Body of pancreas (tissue), 4 donors: ENCODE data around the gene SELENBP1. TPM values are rescaled to one million over a fixed set of nuclear protein-coding genes. Genes with fewer than 3 reads are reported as not detected.
"Not testable (repeated sequence)": the region's sequence is repeated elsewhere in the genome, so short reads cannot be mapped to it uniquely, and the experiment has no call there.

ENCODE experiments used
- ATAC-seq: fragments of 150-250 bp; one replicate; pipeline ENCODE4 v1.9.1; 2016
- DNase-seq, 4 donors: peaks; one replicate each; pipeline ENCODE4 v3.0.0-alpha.2; 2019
- H3K27ac ChIP-seq, 4 donors: fragments of 200-600 bp; sonication (generic); 1 replicate in 3 of 4; 2 replicates in 1 of 4; pipeline versions ENCODE4 v1.5.1 to v1.6.1; 2016 to 2019; ENCODE audit warnings: mild to moderate bottlenecking in 1 of 4, mixed read lengths in 1 of 4, moderate library complexity in 1 of 4
- H3K27me3 ChIP-seq, 2 donors: fragments of 200-600 bp; sonication (generic); one replicate each; pipeline ENCODE4 v1.6.0; 2016; ENCODE audit warnings: mild to moderate bottlenecking in 1 of 2
- H3K36me3 ChIP-seq, 2 donors: fragments of 200-600 bp; sonication (generic); replicated peaks in 1 of 2; 2 replicates each; pipeline ENCODE4 v1.5.1; 2016; ENCODE audit warnings: low read depth in 2 of 2; ENCODE audit not compliant: insufficient read depth in 1 of 2
- H3K4me1 ChIP-seq: fragments of 200-600 bp; sonication (generic); one replicate; pipeline ENCODE4 v1.6.0; 2016
- H3K4me3 ChIP-seq, 2 donors: fragments of 200-600 bp; sonication (generic); 1 replicate in 1 of 2; 2 replicates in 1 of 2; pipeline ENCODE4 v1.5.1; 2016 to 2019
- H3K9me3 ChIP-seq, 3 donors: fragments of 200-600 bp; sonication (generic); 1 replicate in 2 of 3; 2 replicates in 1 of 3; pipeline ENCODE4 v1.5.1; 2016
- CTCF ChIP-seq, 7 experiments: fragments of 450-650 bp in 4 of 7; fragments of 200-600 bp in 3 of 7; sonication (generic) in 3 of 7; IDR thresholded peaks; one replicate each; pipeline ENCODE4 v1.5.1; 2016 to 2019; ENCODE audit warnings: antibody characterized with exemption in 7 of 7
- POLR2A ChIP-seq, 3 donors: fragments of 450-650 bp; IDR thresholded peaks; one replicate each; pipeline ENCODE4 v1.6.1; 2016; ENCODE audit warnings: antibody characterized with exemption in 3 of 3, mild to moderate bottlenecking in 2 of 3
- WGBS, 2 donors: methylation state at CpG; one replicate each; pipeline ENCODE4 v1.1.5; 2017; 5-methylcytosine and 5-hydroxymethylcytosine counted together
- intact Hi-C: fragments of 100-400 bp; cut with DNase I; formaldehyde crosslinking; loops from one replicate; pipeline ENCODE4 v1.15.1; 2023
- total RNA-seq, 2 donors: library from RNA; depleted of rRNA; stranded (reverse); fragments of >200 nt; gene quantifications; one replicate each; pipeline ENCODE4 v1.1.0, GENCODE V29; 2016

SELENBP1 gene
- total RNA-seq, 2 donors from 2014 or later, result 52.1 to 106 TPM

GRCh38 chr1:151361883-151362282, 10.6 kb downstream of the SELENBP1 start:
- Histone ChIP-seq H3K4me1 (no peaks in the 10 kb centered on the region), H3K4me3 (no peak overlapping the region), H3K9me3 (no peaks in the 10 kb centered on the region), H3K36me3 (peaks cover 0 to 7% of the 10 kb centered on the region in 2 donors), H3K27me3 (no peaks in the 10 kb centered on the region), H3K27ac (no peak overlapping the region)
- intact Hi-C loops, result no loop called here
- no peak for TF ChIP-seq CTCF (IDR thresholded peaks at IDR 0.05)
- TF ChIP-seq POLR2A (IDR thresholded peaks at IDR 0.05), result no peak
- DNase-seq (no peak), ATAC-seq (no peak)

- Histone ChIP-seq H3K9me3 (no peaks in the 10 kb centered on the region), H3K27ac (no peak overlapping the region), H3K36me3 (no peaks in the 10 kb centered on the region), H3K4me3 (no peak overlapping the region), H3K4me1 (no peaks in the 10 kb centered on the region), H3K27me3 (no peaks in the 10 kb centered on the region)
- 43 to 60% methylated on average over 2 of the region's 2 CpGs for WGBS, 2 donors
- ATAC-seq, result no peak
- intact Hi-C loops, result loop anchor here (5.0 kb wide), 1 partner anchor 49 kb away; no protein-coding TSS in a partner anchor
- no peak for DNase-seq
- no peak for TF ChIP-seq POLR2A (IDR thresholded peaks at IDR 0.05)
- no peak for TF ChIP-seq CTCF (IDR thresholded peaks at IDR 0.05)
Observed at GRCh38 chr1:151356696-151357095, 15.8 kb downstream of the SELENBP1 start.

GRCh38 chr1:151352021-151352718, 20.3 kb downstream of the SELENBP1 start:
- Histone ChIP-seq H3K9me3 (no peaks in the 10 kb centered on the region), H3K36me3 (no peaks in the 10 kb centered on the region), H3K27ac (no peak overlapping the region), H3K27me3 (no peaks in the 10 kb centered on the region), H3K4me3 (no peak overlapping the region), H3K4me1 (peaks cover 5% of the 10 kb centered on the region)
- no peak for TF ChIP-seq POLR2A (IDR thresholded peaks at IDR 0.05)
- TF ChIP-seq CTCF (IDR thresholded peaks at IDR 0.05), result no peak
- DNase-seq (peak in 2 of 4 donors; percentile 28 to 36), ATAC-seq (no peak)
- 87 to 90% methylated on average over 6 of the region's 6 CpGs for WGBS, 2 donors
- intact Hi-C loops, result no loop called here

GRCh38 chr1:151350323-151350722, 22.2 kb downstream of the SELENBP1 start:
- 84 to 87% methylated on average over 9 of the region's 9 CpGs for WGBS, 2 donors
- DNase-seq, H3K4me3 ChIP-seq, H3K36me3 ChIP-seq, intact Hi-C loops, ATAC-seq, H3K9me3 ChIP-seq, H3K27me3 ChIP-seq, H3K27ac ChIP-seq: not testable (repeated sequence)
- H3K4me1 ChIP-seq, result peaks cover 14% of the 10 kb centered on the region

GRCh38 chr1:151347523-151348246, 24.8 kb downstream of the SELENBP1 start:
- WGBS, 2 donors, result 30 to 34% methylated on average over 12 of the region's 12 CpGs
- Histone ChIP-seq H3K27me3 (no peaks in the 10 kb centered on the region), H3K4me1 (peaks cover 14% of the 10 kb centered on the region), H3K4me3 (peak overlapping the region in 1 of 2 donors; percentile 55), H3K27ac (peak overlapping the region in 3 of 4 donors; percentile 89 to 94 (median 91)), H3K36me3 (peaks cover 0 to 8% of the 10 kb centered on the region in 2 donors), H3K9me3 (no peaks in the 10 kb centered on the region)
- DNase-seq, result no peak
- TF ChIP-seq CTCF (IDR thresholded peaks at IDR 0.05), result no peak
- no peak for TF ChIP-seq POLR2A (IDR thresholded peaks at IDR 0.05)
- intact Hi-C loops, result no loop called here
- no peak for ATAC-seq
